A549 (cell line): ENCODE data around the gene RETREG1.

ENCODE experiments used
- POLR2A ChIP-seq: IDR thresholded peaks from 2 replicates; pipeline ENCODE4 v1.6.1; 2012; ENCODE audit warnings: mild to moderate bottlenecking, low read length
- SMC3 ChIP-seq: fragments of >200 bp; sonication (Bioruptor Twin); formaldehyde crosslinking; IDR thresholded peaks from 3 replicates; pipeline ENCODE4 v1.6.1; 2018; ENCODE audit warnings: inconsistent platforms
- SREBF2 ChIP-seq: fragments of 450-650 bp; IDR thresholded peaks from 2 replicates; pipeline ENCODE4 v1.6.1; 2014; ENCODE audit warnings: mild to moderate bottlenecking, moderate library complexity
- TF ChIP-seq, protein P1 (sequence below): fragments of >200 bp; sonication (Bioruptor Twin); formaldehyde crosslinking; IDR thresholded peaks from 3 replicates; pipeline ENCODE4 v1.5.1; 2016

DNA sequence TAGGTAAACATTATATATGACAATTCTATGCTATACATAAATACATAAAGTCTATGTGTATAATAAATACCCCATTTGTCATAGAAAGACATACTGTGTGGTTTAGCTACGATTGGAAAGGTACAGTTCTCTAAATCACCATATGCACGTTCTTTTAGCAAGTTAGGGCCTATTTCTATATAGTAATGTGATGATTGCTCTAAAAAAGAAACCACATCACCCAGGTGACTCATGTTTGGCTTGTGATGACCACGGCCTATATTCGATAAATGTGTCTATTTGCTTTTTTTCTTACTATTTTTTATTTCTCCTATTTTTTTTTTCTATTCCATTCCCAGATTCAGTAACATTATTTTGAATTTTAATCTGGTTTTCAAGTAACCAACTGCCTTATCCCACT lies 34.7 kb downstream of the RETREG1 start:
- TF ChIP-seq POLR2A (no peak), SREBF2 (no peak), SMC3 (no peak)
- TF ChIP-seq, protein P1, sequence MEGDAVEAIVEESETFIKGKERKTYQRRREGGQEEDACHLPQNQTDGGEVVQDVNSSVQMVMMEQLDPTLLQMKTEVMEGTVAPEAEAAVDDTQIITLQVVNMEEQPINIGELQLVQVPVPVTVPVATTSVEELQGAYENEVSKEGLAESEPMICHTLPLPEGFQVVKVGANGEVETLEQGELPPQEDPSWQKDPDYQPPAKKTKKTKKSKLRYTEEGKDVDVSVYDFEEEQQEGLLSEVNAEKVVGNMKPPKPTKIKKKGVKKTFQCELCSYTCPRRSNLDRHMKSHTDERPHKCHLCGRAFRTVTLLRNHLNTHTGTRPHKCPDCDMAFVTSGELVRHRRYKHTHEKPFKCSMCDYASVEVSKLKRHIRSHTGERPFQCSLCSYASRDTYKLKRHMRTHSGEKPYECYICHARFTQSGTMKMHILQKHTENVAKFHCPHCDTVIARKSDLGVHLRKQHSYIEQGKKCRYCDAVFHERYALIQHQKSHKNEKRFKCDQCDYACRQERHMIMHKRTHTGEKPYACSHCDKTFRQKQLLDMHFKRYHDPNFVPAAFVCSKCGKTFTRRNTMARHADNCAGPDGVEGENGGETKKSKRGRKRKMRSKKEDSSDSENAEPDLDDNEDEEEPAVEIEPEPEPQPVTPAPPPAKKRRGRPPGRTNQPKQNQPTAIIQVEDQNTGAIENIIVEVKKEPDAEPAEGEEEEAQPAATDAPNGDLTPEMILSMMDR, result no peak
